KMS-11 (cell line): Measurements from ENCODE around the gene DNAJA3.
A peak's percentile ranks its signal among the peaks of the same experiment; 100 is the strongest.

Source experiments
- H2AFZ ChIP-seq: fragments of 200-600 bp; sonication (generic); 2 replicates; pipeline ENCODE4 v1.6.1; 2016; ENCODE audit warnings: antibody characterized with exemption, mixed run types, low read depth
- H3K27ac ChIP-seq: fragments of 200-600 bp; sonication (generic); 2 replicates; pipeline ENCODE4 v1.6.1; 2016; ENCODE audit warnings: mild to moderate bottlenecking, mixed run types
- H3K27me3 ChIP-seq: fragments of 200-600 bp; sonication (generic); 2 replicates; pipeline ENCODE4 v1.6.1; 2017; ENCODE audit warnings: mild to moderate bottlenecking, low read depth, mixed run types, moderate library complexity; ENCODE audit not compliant: insufficient read depth
- H3K36me3 ChIP-seq: fragments of 200-600 bp; sonication (generic); 2 replicates; pipeline ENCODE4 v1.6.1; 2017; ENCODE audit warnings: mild to moderate bottlenecking, mixed run types; ENCODE audit not compliant: insufficient read depth
- H3K4me1 ChIP-seq: fragments of 200-600 bp; sonication (generic); 2 replicates; pipeline ENCODE4 v1.6.1; 2016; ENCODE audit warnings: mild to moderate bottlenecking, low read depth, mixed run types; ENCODE audit not compliant: poor library complexity, severe bottlenecking
- H3K4me2 ChIP-seq: fragments of 200-600 bp; sonication (generic); 2 replicates; pipeline ENCODE4 v1.7.0; 2016; ENCODE audit warnings: mild to moderate bottlenecking, mixed run types
- H3K4me3 ChIP-seq: fragments of 200-600 bp; sonication (generic); IDR thresholded peaks from 2 replicates; pipeline ENCODE4 v1.6.1; 2017; ENCODE audit warnings: low read depth, low read length, mixed read lengths; ENCODE audit not compliant: insufficient read depth
- H3K79me2 ChIP-seq: fragments of 200-600 bp; sonication (generic); 2 replicates; pipeline ENCODE4 v1.6.1; 2016; ENCODE audit warnings: low read depth, mixed run types; ENCODE audit not compliant: insufficient read depth
- H3K9ac ChIP-seq: fragments of 200-600 bp; sonication (generic); 2 replicates; pipeline ENCODE4 v1.6.1; 2016; ENCODE audit warnings: mild to moderate bottlenecking, mixed run types
- H4K20me1 ChIP-seq: fragments of 200-600 bp; sonication (generic); 2 replicates; pipeline ENCODE4 v1.6.1; 2016; ENCODE audit warnings: mild to moderate bottlenecking, mixed run types; ENCODE audit not compliant: insufficient read depth
- CTCF ChIP-seq: fragments of 200-600 bp; sonication (generic); conservative IDR thresholded peaks from 2 replicates; pipeline ENCODE4 v1.6.1; 2017; ENCODE audit warnings: low read depth, mild to moderate bottlenecking, antibody characterized with exemption, low read length, moderate library complexity, mixed read lengths

DNAJA3 gene

DNA sequence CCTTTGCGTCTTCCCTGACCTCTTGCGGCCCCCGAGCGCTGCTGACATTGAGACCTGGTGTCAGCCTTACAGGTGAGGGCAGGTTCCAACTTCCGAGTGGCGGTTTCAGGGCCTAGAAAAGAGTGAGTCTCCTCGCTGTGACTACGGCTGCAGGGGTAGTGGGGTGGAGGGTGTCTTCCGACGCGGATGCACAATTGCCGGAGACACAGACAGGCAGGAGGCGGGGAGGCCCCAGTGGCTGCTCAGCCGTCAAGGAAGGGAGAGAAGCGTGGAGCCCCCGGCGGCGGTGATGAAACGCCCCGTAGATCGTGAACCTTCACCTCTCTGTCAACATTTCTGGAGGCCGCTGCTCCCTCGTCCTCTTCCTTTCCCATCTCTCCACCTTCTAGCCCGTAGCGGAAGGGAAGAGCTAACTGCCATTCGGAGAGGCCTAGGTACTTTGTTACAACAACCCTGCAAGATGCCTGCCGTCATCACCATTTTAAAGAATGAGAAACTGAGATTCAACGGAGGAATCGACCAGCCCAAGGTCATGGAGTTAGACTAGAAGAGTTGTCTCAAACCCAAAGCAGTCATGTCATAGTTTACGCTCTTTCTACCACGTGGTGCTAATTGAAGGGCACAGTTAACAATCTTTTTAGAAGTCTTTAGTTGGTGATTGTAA, 485 bp downstream of the DNAJA3 start:
- Histone ChIP-seq H3K9ac (peak overlapping the region; percentile 89), H3K4me2 (peak overlapping the region; percentile 81), H3K27ac (peak overlapping the region; percentile 81), H2AFZ (peak overlapping the region; percentile 80), H3K4me1 (peaks cover 20% of the 10 kb centered on the region), H3K79me2 (peaks cover 54% of the 10 kb centered on the region), H3K27me3 (no peaks in the 10 kb centered on the region), H4K20me1 (no peaks in the 10 kb centered on the region), H3K36me3 (no peaks in the 10 kb centered on the region; the same call in 1 of the 2 replicates), H3K4me3 (peak overlapping the region; percentile 1)
- no peak; the same call in 1 of the 2 replicates for TF ChIP-seq CTCF

DNA sequence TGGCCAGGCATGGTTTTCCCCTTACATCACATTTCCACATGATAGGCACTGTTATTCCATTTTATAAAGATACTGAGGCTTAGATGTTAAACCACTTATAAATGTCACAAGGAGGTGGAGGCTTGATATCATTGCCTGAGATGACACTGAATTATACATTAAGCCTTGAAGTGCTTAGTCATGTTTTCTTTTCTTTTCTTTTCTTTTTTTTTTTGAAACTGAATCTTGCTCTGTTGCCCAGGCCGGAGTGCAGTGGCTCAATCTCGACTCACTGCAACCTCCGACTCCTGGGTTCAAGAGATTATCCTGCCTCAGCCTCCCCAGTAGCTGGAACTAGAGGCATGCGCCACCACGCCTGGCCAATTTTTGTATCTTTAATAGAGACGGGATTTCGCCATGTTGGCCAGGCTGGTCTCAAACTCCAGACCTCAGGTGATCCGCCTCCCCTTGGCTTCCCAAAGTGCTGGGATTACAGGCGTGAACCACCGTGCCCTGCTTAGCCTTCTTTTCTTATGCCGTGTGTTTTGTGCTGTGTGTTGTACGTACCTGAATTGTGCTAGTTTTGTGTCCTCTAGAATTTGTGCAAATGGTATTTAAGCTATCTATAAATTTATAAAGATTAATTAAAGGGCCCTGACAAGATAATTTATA, 1.2 kb downstream of the DNAJA3 start:
- H3K27me3 ChIP-seq, result no peaks in the 10 kb centered on the region
- TF ChIP-seq CTCF, result no peak
- peaks cover 61% of the 10 kb centered on the region for H3K79me2 ChIP-seq
- H3K36me3 ChIP-seq, result no peaks in the 10 kb centered on the region; the same call in 1 of the 2 replicates
- peak overlapping the region; percentile 81 for H3K4me2 ChIP-seq
- H2AFZ ChIP-seq, result no peak overlapping the region
- peak overlapping the region; percentile 89; the same call in 1 of the 2 replicates for H3K9ac ChIP-seq
- H3K4me1 ChIP-seq, result peaks cover 20% of the 10 kb centered on the region
- H3K4me3 ChIP-seq, result peak overlapping the region; percentile 1
- peak overlapping the region; percentile 81 for H3K27ac ChIP-seq
- no peaks in the 10 kb centered on the region for H4K20me1 ChIP-seq

- Histone ChIP-seq H4K20me1 (no peaks in the 10 kb centered on the region), H3K27ac (no peak overlapping the region), H3K27me3 (no peaks in the 10 kb centered on the region), H3K9ac (no peak overlapping the region), H3K4me3 (no peak overlapping the region), H3K4me1 (peaks cover 20% of the 10 kb centered on the region), H3K36me3 (no peaks in the 10 kb centered on the region; the same call in 1 of the 2 replicates), H3K4me2 (no peak overlapping the region), H3K79me2 (peaks cover 75% of the 10 kb centered on the region), H2AFZ (no peak overlapping the region)
- no peak for TF ChIP-seq CTCF
Measured at GRCh38 chr16:4428500-4428899, 2.8 kb downstream of the DNAJA3 start.

- no peak overlapping the region for H3K4me3 ChIP-seq
- no peaks in the 10 kb centered on the region for H4K20me1 ChIP-seq
- no peaks in the 10 kb centered on the region for H3K27me3 ChIP-seq
- peaks cover 12% of the 10 kb centered on the region for H3K4me1 ChIP-seq
- no peak for TF ChIP-seq CTCF
- H3K27ac ChIP-seq, result no peak overlapping the region
- no peak overlapping the region for H3K4me2 ChIP-seq
- no peak overlapping the region for H2AFZ ChIP-seq
- peaks cover 4% of the 10 kb centered on the region; the same call in 1 of the 2 replicates for H3K36me3 ChIP-seq
- H3K9ac ChIP-seq, result no peak overlapping the region
- peaks cover 76% of the 10 kb centered on the region for H3K79me2 ChIP-seq
Measured at GRCh38 chr16:4431023-4431422, 5.4 kb downstream of the DNAJA3 start.
